CD4-positive, alpha-beta T cell treated with Interleukin-1 beta for 1 hour (primary cell): ENCODE measurements around the gene ZNF692.
A peak's percentile ranks its signal among the peaks of the same experiment; 100 is the strongest.
"Not testable (repeated sequence)": the region's sequence is repeated elsewhere in the genome, so short reads cannot be mapped to it uniquely, and the experiment has no call there.

Source experiments
- DNase-seq, 2 donors: peaks; one replicate each; pipeline ENCODE4 v3.0.0-alpha.2; 2020 to 2022

The ZNF692 gene

GRCh38 chr1:248848602-248849001, 10.3 kb downstream of the ZNF692 start:
- DNase-seq, result no peak

GRCh38 chr1:248847956-248848561, 10.8 kb downstream of the ZNF692 start:
- no peak for DNase-seq

- DNase-seq, result no peak
These were observed 11.5 kb downstream of the ZNF692 start for GRCh38 chr1:248847181-248847955.

GRCh38 chr1:248844526-248844925, 14.4 kb downstream of the ZNF692 start:
- DNase-seq, result no peak

- no peak for DNase-seq
These were observed 15.2 kb downstream of the ZNF692 start for GRCh38 chr1:248843687-248844086.

DNA sequence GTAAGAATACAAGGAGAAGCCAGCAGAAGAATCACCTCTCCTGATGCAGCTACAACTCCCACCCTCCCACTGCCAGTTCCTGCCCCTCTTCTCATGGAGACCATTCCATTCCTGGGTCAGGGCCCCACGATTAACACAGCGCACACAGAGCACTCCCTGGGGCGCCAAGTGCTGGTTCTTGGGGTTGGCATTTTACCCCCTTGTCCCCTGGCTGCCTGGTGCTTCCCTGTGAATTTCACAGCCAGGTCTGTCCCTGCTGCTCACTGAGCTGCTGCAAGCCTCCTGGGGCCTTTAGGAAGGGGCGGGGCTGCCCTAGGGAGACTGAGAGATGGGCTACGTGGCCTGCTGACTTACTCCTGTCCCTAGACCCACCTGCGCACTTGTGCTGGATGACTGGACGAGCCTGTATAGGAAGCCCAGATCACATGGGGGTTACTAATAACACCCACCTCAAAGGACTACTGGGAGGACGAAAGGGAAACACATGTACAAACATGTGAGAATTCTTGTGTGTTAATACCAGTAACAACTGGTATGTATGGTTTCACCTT, 16.0 kb downstream of the ZNF692 start:
- DNase-seq, result no peak

DNA sequence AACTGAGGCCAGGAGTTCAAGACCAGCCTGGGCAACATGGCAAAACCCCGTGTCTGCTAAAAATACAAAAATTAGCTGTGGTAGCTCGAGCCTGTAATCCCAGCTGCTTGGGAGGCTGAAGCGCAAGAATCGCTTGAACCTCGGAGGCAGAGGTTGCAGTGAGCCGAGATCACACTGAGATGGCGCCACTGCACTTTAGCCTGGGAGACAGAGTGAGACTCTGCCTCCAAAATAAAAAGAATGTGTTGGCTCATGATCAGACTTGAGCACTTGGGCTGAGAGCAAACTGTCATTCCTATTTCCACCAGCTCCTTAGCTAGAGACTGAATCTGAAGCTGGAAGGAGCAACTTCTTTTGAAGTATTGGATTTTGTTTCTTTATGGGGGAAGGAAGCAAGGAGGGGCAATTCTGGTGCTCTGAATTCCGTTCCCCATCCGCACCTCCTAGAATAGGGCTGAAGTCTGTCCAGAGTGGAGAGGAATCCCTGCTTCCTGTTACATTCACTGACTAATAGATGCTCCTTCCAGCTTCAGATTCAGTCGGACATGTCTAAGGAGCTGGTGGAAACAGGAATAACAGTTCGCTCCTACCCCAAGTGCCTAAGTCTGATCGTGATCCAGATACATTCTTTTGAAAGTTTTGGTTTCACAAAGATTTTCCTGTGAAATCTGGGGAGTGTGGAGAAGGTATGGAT, 17.0 kb downstream of the ZNF692 start:
- peak; percentile 54 to 63 for DNase-seq

DNA sequence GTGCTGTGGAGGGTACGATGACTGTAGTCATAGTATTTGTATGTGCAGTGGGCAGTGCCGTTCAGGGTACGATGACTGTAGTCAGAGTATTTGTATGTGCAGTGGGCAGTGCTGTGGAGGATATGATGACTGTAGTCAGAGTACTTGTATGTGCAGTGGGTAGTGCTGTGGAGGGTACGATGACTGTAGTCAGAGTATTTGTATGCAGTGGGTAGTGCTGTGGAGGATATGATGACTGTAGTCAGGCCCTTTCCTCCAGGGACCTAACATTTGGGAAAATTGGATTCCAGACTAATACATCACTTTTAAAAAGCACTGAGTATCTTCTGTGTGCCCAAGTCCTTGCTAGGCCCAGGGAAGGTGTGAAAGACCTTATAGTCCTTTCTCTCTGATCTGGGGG, 17.9 kb downstream of the ZNF692 start:
- no peak for DNase-seq

DNA sequence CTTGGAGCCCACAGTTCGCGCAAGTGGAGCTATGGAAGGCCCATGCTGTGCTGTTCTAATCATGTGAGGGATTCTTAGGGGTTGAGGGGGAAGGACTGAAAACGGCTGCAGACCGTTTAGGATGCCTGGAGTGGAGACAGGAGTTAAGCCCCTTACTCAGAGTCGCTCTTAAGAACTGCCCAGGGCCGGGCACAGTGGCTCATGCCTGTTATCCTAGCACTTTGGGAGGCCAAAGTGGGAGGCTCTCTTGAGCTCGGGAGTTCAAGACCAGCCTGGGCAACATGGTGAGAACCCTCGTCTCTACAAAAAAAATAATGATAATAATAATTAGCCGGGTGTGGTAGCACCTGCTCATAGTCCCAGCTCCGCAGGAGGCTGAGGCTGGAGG, 19.7 kb downstream of the ZNF692 start:
- no peak for DNase-seq

DNA sequence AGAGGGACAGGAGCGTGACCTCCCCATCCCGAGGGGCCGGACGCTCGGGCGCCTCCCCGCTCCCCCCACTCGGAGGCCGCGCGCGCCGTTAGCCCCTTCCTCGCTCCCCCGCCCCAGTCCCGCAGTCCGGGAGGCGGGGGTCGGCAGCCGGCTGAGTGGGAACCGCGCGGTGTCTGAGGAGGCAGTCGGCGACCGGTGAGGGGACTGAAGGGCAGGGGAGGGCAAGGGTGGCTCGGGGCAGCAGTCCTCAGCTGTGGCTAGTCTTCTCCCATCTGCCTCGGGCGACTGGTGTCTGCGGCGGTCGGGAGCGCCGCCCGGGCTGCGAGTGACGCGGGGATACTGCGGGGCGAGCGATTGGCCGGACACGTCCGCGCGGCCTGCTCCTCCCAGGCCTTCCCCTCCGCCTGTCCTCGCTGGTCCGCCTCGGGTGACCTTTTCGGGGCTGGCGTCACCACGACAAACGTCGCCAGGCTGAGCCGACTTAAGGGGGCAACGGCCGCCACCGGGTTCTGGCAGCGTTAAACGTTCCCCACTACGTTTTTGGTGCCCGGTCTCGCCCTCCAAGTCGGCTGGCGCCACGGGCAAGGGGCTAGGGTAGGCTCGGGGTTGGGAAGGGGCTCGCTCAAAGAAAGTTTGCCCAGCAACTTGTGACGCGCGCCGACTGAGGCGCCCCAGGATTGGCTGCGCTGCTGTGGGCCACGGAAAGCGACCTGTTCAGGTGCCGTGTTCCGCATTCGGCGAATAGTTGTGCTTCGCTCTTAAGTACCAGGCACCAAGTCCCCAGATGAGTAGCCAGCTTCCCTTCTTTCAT, 20.3 kb downstream of the ZNF692 start:
- peak; percentile 90 to 91 for DNase-seq

DNA sequence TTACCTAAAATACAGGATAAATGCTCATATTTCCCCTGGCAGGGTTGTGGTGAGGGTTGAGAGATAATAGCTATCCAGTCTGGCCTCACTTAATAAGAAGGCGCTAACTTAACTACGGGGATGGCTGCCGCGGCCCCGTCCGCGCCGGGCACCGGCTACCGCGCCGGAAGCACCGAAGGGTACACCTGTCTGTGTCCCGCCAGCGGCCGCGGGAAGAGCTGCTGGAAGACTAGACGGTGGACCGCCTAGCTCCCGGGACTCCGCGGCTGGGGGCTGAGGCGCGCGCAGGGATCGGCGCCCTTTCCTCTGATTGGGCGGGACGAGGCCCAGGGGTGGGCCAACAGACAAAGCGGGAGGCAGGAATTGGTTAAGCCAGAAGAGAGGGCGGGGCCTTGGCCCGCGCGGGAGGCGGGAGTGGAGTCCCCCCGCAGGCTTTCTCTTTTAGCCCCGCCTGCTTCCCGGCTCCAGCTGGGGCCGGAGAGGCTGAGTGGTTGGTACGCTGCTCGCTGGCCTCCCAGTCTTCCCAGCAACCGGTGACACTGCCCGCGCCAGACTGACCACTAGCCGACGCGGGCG, 21.0 kb downstream of the ZNF692 start, which contains the start of gene ZNF672:
TSS of gene ZNF672 (plus strand) at position 444 of the 576 bp plus-strand sequence. CDS start 9,051 bp downstream, outside the sequence.
- peak; percentile 94 to 95 for DNase-seq

- no peak for DNase-seq
These were observed 21.7 kb downstream of the ZNF692 start for GRCh38 chr1:248837045-248837780.

DNA sequence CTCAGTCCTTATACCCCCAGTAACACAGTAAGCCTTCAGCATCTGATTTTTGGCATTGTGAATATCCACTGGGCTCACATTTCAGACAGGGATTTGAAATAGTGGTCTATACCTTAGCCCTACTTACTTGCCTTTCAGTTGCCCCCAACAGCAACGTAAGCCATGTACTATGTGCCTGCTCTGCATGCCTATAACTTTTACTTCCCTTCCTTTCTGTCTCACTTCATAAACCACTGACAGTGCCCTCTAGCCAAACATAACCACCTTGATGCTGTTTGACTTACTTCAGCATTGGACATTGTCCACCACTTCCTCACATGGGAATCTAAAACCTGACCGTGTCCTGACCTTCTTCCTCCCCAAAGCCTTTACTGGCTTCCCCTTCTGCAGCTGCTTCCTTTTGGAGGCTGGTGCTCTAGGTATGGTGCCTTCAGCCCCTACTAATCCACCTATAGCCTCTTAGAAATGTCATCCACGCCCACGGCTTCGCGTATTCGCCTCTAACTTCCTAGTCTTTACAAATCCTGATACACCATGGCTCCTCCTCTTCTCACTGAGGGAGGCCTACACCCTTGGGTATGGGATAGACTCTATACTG, 24.4 kb downstream of the ZNF692 start:
- no peak for DNase-seq

DNA sequence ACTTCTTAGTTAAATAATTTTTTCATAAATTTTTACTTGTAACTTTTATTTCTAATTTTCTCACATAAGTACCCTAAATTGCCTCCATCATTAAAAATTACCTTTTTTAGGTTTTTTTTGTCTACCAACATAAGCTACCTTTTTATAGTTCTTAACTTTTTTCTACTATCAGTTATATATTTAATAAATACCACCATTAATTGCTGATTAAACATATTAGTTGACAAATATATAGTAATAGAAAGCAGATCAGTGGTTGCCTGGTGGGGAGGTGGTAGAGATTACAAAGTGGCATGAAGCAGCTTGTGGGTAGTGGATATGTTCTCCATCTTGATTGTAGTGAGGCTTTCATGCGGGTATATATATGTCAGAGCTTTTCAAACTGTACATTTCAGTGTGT, 27.0 kb downstream of the ZNF692 start:
- no peak for DNase-seq

DNA sequence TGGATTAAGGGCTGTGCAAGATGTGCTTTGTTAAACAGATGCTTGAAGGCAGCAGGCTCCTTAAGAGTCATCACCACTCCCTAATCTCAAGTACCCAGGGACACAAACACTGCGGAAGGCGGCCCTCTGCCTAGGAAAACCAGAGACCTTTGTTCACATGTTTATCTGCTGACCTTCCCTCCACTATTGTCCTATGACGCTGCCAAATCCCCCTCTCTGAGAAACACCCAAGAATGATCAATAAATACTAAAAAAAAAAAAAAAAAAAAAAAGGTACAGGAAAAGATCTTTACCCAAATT, 28.2 kb downstream of the ZNF692 start:
- DNase-seq, result not testable (repeated sequence)

GRCh38 chr1:248828845-248829244, 30.0 kb downstream of the ZNF692 start:
- no peak for DNase-seq

DNA sequence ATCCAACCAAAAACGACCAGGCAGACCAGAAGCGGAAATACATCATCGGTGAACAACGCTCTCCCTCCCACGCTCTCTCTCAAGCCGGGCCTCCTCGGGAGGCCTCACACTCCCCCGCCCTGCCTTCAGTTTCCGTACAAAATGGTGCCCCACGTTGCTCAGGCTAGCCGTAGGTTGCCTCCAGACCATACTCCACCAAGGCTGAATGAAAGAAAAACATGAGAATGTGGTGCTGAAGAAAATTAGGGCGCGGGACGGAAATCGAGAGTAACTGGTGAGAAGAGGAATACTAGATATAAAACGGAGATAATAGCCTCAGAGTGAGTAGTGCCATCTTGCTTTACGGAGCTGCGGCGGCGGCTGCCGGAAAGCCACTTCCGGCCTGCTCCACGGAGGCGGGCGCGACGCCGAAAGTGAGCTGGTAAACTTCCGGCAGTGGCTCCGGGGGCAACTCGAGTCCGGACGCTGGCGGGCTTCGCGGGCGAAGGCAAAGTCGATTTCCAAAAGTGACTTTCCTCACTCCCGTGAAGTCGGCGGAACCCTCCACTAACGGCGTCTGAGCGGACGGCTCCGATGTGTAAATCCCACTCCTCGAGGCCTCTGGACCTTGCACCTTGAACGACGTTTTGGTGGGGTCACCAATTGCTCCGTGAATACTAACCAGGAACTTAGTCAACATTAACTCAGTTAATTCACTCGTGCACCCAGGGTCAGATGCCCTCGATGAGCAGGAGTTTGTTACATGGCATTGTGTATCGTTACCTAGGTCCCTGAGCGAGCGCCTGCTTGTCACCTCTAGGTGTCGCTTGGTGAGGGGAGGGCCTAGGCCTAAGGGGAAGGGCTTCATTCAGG, 32.8 kb downstream of the ZNF692 start, which contains the start of gene SH3BP5L:
TSS of gene SH3BP5L (minus strand) at position 7 of the 852 bp plus-strand sequence. CDS start 980 bp downstream, outside the sequence.
- DNase-seq, result peak; percentile 90 to 91

- DNase-seq, result no peak
These were observed 33.3 kb downstream of the ZNF692 start for GRCh38 chr1:248825573-248825908.

DNA sequence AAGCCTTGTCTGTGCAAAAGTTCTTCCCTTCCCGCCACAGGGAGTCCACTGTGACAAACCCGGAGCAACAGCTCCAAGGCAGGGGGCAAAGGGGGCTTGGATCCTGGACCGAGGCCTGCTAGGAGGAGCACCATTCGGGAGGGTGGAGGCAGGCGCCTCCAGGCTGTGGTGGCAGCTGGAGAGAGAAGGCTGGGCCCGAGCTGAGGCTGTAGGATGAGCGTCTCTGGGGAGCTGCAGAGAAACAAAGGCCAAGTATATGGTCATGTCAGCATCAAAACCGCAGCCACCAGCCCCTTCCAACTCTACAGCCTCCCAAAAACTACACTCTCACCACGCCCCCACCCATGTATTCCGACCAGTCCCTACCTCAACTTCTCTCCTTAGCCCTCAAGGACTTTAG, 33.7 kb downstream of the ZNF692 start:
- no peak for DNase-seq

DNA sequence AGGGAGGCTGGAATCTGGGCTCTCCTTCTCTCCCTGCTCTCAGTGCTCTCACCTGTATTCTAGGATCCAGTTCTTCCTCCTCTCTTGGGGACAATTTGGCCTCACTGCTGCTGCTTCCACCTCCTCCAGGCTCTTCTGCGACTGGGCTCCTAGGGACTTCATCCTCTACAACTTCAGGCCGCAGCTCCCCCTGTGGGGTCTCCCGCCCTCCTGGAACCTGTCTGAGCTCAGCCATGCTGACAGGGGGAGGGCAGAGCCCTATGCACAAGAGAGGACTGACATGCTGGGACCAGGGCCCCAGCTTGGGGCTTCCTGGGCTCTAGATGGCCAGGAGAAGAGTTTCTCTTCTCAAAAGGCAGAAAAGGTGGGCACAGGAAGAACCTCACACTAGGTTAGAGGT, 34.2 kb downstream of the ZNF692 start:
- no peak for DNase-seq
